ENCODE results near the gene LGR6. TPM values are rescaled to one million over a fixed set of nuclear protein-coding genes. Genes with fewer than 3 reads are reported as not detected.

The LGR6 gene
- total and polyA plus RNA-seq, 7 experiments from 2014 or later = 0.16 to 5.8 (median 0.33) TPM; not detected in 1

- POLR2A ChIA-PET = no interaction called here
- intact Hi-C loops (cut with micrococcal nuclease) = no loop called here
- ATAC-seq = no peak
- Mint-ChIP-seq H3K4me3 (no peak overlapping the region), H3K27me3 (no peaks in the 10 kb centered on the region), H3K36me3 (peaks cover 0 to 16% (median 2%) of the 10 kb centered on the region in 5 donors), H3K4me1 (peaks cover 3 to 32% (median 15%) of the 10 kb centered on the region in 7 donors), H3K9me3 (no peaks in the 10 kb centered on the region), H3K27ac (no peak overlapping the region)
- DNase-seq = no peak
- H3K27ac ChIP-seq (ENCODE audit: low read depth, low read length) = no peak overlapping the region
- no peaks in the 10 kb centered on the region for H3K36me3 ChIP-seq (ENCODE audit: control insufficient read depth in 2 of 3, insufficient read depth in 3 of 3, low read length in 3 of 3)
- no peak overlapping the region for H3K4me3 ChIP-seq (ENCODE audit: low read length)
- no peaks in the 10 kb centered on the region for H3K4me1 ChIP-seq (ENCODE audit: control insufficient read depth in 2 of 2, insufficient read depth in 2 of 2, low read length in 2 of 2)
- H3K9me3 ChIP-seq (ENCODE audit: control insufficient read depth in 2 of 3, low read length in 3 of 3) = no peaks in the 10 kb centered on the region
- H3K27me3 ChIP-seq (ENCODE audit: control insufficient read depth in 2 of 2, insufficient read depth in 2 of 2, low read length in 2 of 2) = no peaks in the 10 kb centered on the region
- CTCF ChIA-PET = interaction anchor here (0.7 kb wide), 1 partner anchor 14 kb away, joined by 3 read pairs; no protein-coding TSS in a partner anchor
These were observed 168.1 kb downstream of the LGR6 start for GRCh38 chr1:202361701-202362100.

GRCh38 chr1:202362212-202362611, 168.6 kb downstream of the LGR6 start:
- CTCF ChIA-PET = interaction anchor here (0.7 kb wide), 1 partner anchor 15 kb away, joined by 3 read pairs; no protein-coding TSS in a partner anchor
- H3K27me3 ChIP-seq (ENCODE audit: control insufficient read depth in 2 of 2, insufficient read depth in 2 of 2, low read length in 2 of 2) = no peaks in the 10 kb centered on the region
- no peaks in the 10 kb centered on the region for H3K4me1 ChIP-seq (ENCODE audit: control insufficient read depth in 2 of 2, insufficient read depth in 2 of 2, low read length in 2 of 2)
- no peak overlapping the region for H3K4me3 ChIP-seq (ENCODE audit: low read length)
- no peak for ATAC-seq
- Mint-ChIP-seq H3K4me3 (no peak overlapping the region), H3K9me3 (no peaks in the 10 kb centered on the region), H3K27ac (no peak overlapping the region), H3K27me3 (no peaks in the 10 kb centered on the region), H3K36me3 (peaks cover 0 to 16% (median 0%) of the 10 kb centered on the region in 5 donors), H3K4me1 (peaks cover 3 to 27% (median 13%) of the 10 kb centered on the region in 7 donors)
- H3K36me3 ChIP-seq (ENCODE audit: control insufficient read depth in 2 of 3, insufficient read depth in 3 of 3, low read length in 3 of 3) = no peaks in the 10 kb centered on the region
- no peaks in the 10 kb centered on the region for H3K9me3 ChIP-seq (ENCODE audit: control insufficient read depth in 2 of 3, low read length in 3 of 3)
- intact Hi-C loops (cut with micrococcal nuclease) = no loop called here
- no peak for DNase-seq
- H3K27ac ChIP-seq (ENCODE audit: low read depth, low read length) = no peak overlapping the region
- POLR2A ChIA-PET = no interaction called here

DNA sequence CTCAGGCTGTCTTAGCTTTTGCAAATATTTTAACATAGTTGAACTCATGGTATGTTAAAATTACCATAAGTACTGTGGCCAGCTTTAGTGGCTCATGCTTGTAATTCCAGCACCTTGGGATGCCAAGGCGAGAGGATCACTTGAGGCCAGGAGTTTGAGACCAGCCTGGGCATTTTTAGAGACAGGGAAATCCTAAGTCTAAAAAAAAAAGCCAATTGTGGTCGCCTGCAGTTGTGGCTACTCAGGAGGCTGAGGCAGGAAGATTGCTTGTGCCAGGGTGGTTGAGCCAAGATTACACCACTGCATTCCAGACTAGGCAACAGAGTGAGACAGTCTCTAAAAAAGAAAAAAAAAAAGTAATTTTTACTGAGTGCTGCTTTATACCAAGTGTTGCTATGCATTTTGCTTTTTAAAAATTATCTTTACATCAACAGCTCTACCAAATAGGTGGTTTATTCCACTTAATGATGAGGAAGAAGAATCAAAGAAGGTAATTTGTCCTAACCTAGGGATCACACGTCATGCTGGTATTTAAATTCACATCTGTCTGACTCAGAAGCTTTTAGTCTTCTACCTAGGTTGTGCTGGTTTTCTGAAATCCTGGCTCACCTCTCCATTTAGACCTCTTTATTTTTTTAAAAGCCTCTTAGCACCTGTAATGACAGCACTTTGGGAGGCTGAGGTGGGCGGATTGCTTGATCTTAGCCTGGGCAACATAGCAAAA, 171.7 kb downstream of the LGR6 start:
- no peaks in the 10 kb centered on the region for H3K36me3 ChIP-seq (ENCODE audit: control insufficient read depth in 2 of 3, insufficient read depth in 3 of 3, low read length in 3 of 3)
- H3K4me3 Mint-ChIP-seq = no peak overlapping the region
- H3K9me3 ChIP-seq (ENCODE audit: control insufficient read depth in 2 of 3, low read length in 3 of 3) = no peaks in the 10 kb centered on the region
- intact Hi-C loops (cut with micrococcal nuclease) = no loop called here
- ChIA-PET CTCF (no interaction called here), POLR2A (interaction anchor here (0.6 kb wide), 1 partner anchor 9 kb away, joined by 5 read pairs; no protein-coding TSS in a partner anchor)
- no peak overlapping the region for H3K27ac Mint-ChIP-seq
- ATAC-seq (no peak), DNase-seq (no peak)
- no peaks in the 10 kb centered on the region for H3K4me1 ChIP-seq (ENCODE audit: control insufficient read depth in 2 of 2, insufficient read depth in 2 of 2, low read length in 2 of 2)
- H3K4me3 ChIP-seq (ENCODE audit: low read length) = no peak overlapping the region
- H3K9me3 Mint-ChIP-seq = peaks cover 0 to 3% (median 0%) of the 10 kb centered on the region in 11 donors
- H3K27ac ChIP-seq (ENCODE audit: low read depth, low read length) = no peak overlapping the region
- H3K4me1 Mint-ChIP-seq = peaks cover 0 to 20% (median 9%) of the 10 kb centered on the region in 7 donors
- no peaks in the 10 kb centered on the region for H3K27me3 ChIP-seq (ENCODE audit: control insufficient read depth in 2 of 2, insufficient read depth in 2 of 2, low read length in 2 of 2)
- no peaks in the 10 kb centered on the region for H3K27me3 Mint-ChIP-seq
- H3K36me3 Mint-ChIP-seq = peaks cover 0 to 20% (median 0%) of the 10 kb centered on the region in 5 donors

DNA sequence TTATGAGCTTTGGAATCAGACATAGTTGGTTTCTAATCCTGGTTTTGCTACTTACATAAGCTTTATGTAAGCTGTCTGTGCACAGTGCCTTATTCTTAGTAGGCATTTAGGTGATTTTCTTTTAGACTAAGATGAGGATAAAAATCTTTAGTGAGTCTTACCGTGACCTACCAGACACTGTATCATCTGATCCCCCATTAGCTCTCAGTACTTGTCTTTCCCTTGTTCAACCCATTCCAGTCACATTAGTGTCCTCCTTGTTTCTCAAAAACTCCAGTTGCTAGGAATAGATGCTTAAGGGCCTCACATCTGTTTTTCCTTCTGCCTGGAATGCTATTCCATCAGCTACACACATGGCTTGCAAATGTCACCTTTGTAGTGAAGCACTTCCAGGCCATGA, 173.7 kb downstream of the LGR6 start:
- intact Hi-C loops (cut with micrococcal nuclease) = no loop called here
- H3K9me3 Mint-ChIP-seq = peaks cover 0 to 3% (median 0%) of the 10 kb centered on the region in 11 donors
- no peaks in the 10 kb centered on the region for H3K27me3 ChIP-seq (ENCODE audit: control insufficient read depth in 2 of 2, insufficient read depth in 2 of 2, low read length in 2 of 2)
- no peaks in the 10 kb centered on the region for H3K27me3 Mint-ChIP-seq
- H3K36me3 ChIP-seq (ENCODE audit: control insufficient read depth in 2 of 3, insufficient read depth in 3 of 3, low read length in 3 of 3) = no peaks in the 10 kb centered on the region
- H3K27ac ChIP-seq (ENCODE audit: low read depth, low read length) = no peak overlapping the region
- H3K4me1 ChIP-seq (ENCODE audit: control insufficient read depth in 2 of 2, insufficient read depth in 2 of 2, low read length in 2 of 2) = no peaks in the 10 kb centered on the region
- H3K36me3 Mint-ChIP-seq = peaks cover 0 to 8% (median 0%) of the 10 kb centered on the region in 5 donors
- no peak overlapping the region for H3K4me3 ChIP-seq (ENCODE audit: low read length)
- H3K4me3 Mint-ChIP-seq = no peak overlapping the region
- no peak overlapping the region for H3K27ac Mint-ChIP-seq
- ATAC-seq (no peak), DNase-seq (no peak)
- peaks cover 0 to 10% (median 5%) of the 10 kb centered on the region in 7 donors for H3K4me1 Mint-ChIP-seq
- ChIA-PET CTCF (no interaction called here), POLR2A (no interaction called here)
- no peaks in the 10 kb centered on the region for H3K9me3 ChIP-seq (ENCODE audit: control insufficient read depth in 2 of 3, low read length in 3 of 3)

Other genes with a start within 250 kb of the LGR6 start
- gene LMOD1, start 247.3 kb upstream of the LGR6 start, total RNA-seq = not detected
- not detected for gene LMOD1, start 247.3 kb upstream of the LGR6 start, polyA plus RNA-seq
- gene TIMM17A, start 238.3 kb upstream of the LGR6 start, total RNA-seq = 10 to 100 TPM; 27.1 to 58.4 (median 43.1) TPM
- gene TIMM17A, start 238.3 kb upstream of the LGR6 start, polyA plus RNA-seq = 10 to 100 TPM; 20.6 to 25.5 TPM
- gene RNPEP, start 211.2 kb upstream of the LGR6 start, total RNA-seq = 10 to 100 TPM; 19.4 to 43.4 (median 26.8) TPM
- gene RNPEP, start 211.2 kb upstream of the LGR6 start, polyA plus RNA-seq = 10 to 100 TPM; 23.1 to 30.2 TPM
- gene ELF3, start 183.2 kb upstream of the LGR6 start, total RNA-seq = 1 to 10 TPM in 3 of 5 experiments, under 1 TPM in 2; 0.19 to 2.8 (median 2.0) TPM
- under 1 TPM in 1 of 2 donors, not detected in 1; 0.29 TPM for gene ELF3, start 183.2 kb upstream of the LGR6 start, polyA plus RNA-seq
- not detected for gene GPR37L1, start 70.9 kb upstream of the LGR6 start, total RNA-seq
- under 1 TPM; 0.02 to 0.09 TPM for gene GPR37L1, start 70.9 kb upstream of the LGR6 start, polyA plus RNA-seq
- gene ARL8A, start 49.1 kb upstream of the LGR6 start, total RNA-seq = 10 to 100 TPM; 38.2 to 99.4 (median 54.3) TPM
- gene ARL8A, start 49.1 kb upstream of the LGR6 start, polyA plus RNA-seq = 1 to 10 TPM; 5.5 to 6.3 TPM
- gene PTPN7, start 33.2 kb upstream of the LGR6 start, total RNA-seq = 100 to 1,000 TPM in 2 of 5 experiments, 10 to 100 TPM in 3; 43.2 to 258 (median 97.0) TPM
- gene PTPN7, start 33.2 kb upstream of the LGR6 start, polyA plus RNA-seq = 10 to 100 TPM; 40.4 to 78.6 TPM
- 10 to 100 TPM in 1 of 5 experiments, 1 to 10 TPM in 3, under 1 TPM in 1; 0.82 to 51.1 (median 3.5) TPM for gene UBE2T, start 148.1 kb downstream of the LGR6 start, total RNA-seq
- 10 to 100 TPM in 1 of 2 donors, 1 to 10 TPM in 1; 9.5 to 11.6 TPM for gene UBE2T, start 148.1 kb downstream of the LGR6 start, polyA plus RNA-seq
- 10 to 100 TPM; 23.6 to 38.1 (median 31.0) TPM for gene PPP1R12B, start 154.9 kb downstream of the LGR6 start, total RNA-seq
- gene PPP1R12B, start 154.9 kb downstream of the LGR6 start, polyA plus RNA-seq = 1 to 10 TPM; 5.2 to 6.7 TPM